ENCODE measurements around the gene PDE1A.

PDE1A gene

DNA sequence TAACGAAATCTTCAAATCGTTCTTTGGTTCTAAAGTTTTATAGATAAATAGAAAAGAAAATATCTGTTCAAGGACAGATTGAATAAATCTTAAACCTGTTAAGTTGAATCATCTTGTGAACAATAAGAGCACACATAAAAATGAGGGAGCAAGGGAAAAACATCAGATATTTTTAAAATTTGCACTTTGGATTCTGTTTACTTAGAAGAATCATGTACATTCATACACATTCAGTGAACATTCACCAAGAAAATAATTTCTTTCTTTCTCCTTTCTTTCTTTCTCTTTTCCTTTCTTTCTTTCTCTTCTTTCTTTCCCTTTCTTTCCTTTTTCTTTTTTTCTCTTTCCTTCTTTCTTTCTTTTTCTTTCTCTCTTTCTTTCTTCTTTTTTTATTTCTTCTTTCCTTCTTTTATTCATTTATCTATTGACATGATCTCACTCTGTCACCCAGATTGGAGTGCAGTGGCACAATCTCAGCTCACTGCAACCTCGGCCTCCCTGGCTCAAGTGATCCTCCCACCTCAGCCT lies 164.9 kb downstream of the PDE1A start:
- no peak for DNase-seq

GRCh38 chr2:182259629-182260150 lies 167.1 kb downstream of the PDE1A start:
- no peak for DNase-seq

GRCh38 chr2:182252534-182252933 lies 174.3 kb downstream of the PDE1A start:
- no peak for DNase-seq

DNA sequence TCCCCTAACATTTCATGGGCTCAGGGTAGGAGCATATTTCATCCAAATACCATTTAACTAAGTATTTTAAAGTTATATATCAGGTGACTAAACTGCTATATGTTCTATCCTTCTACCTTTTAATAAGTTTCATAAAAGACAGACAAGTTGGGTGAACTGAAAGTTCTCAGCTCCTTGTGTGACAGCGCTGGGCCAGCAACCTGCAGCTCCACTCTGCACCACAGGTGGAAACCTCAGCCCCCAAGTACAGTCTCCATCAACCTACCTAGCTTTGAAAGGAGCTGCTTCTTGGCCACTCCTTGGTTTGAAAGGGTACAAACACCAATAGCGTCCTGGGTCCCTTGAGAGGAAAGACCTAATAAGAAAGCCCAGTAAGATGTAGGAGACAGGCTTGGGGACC lies 177.9 kb downstream of the PDE1A start:
- no peak for DNase-seq

- no peak for DNase-seq
These were observed 178.5 kb downstream of the PDE1A start for GRCh38 chr2:182248362-182248761.

- DNase-seq, result no peak
These were observed 179.0 kb downstream of the PDE1A start for GRCh38 chr2:182247831-182248230.

DNA sequence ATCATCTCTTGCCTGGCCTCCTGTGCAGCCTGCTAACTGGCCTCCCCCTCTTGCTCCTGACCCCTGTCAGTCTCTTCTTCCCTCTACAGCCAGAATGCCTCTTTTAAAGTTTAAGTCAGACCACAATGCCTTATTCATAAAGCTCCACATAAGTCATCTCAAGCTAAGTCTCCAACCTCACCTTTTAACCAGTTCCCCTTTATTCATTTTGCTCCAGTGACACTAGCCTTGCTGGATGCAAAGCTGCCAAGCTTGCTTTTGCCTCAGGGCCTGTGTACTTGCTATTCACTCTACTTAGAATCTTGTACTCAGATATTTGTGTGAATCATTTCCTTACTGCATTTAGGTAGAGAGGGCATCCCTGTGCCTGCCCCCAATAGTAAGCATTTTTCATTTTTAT lies 180.9 kb downstream of the PDE1A start:
- no peak for DNase-seq

GRCh38 chr2:182242609-182243008 lies 184.2 kb downstream of the PDE1A start:
- DNase-seq, result no peak

- no peak for DNase-seq
These were observed 184.9 kb downstream of the PDE1A start for GRCh38 chr2:182241936-182242335.

DNA sequence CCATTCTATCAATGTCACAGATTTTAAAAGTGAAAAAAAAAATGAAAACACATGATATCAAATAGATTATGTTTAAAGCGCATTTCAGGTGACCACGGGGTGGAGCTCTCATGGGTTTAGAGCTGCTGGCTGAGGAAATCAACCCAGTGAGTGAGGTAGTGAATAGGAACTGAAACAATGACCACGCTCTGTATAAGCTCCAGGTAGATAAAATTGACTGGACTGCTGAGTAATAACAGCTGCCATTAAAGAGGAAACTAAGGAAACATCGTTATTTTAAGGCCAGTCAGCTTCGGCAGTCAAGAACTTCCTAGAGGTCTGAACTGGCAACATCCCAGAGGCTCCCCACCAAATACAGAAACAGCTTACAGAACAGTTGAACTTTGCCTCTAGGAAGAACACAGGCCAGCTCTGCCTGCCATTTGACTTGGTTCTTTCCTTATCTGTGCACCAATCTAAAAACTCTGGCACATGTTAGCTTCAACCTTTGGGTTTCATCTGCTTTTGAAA lies 185.9 kb downstream of the PDE1A start:
- DNase-seq, result peak; percentile 3

DNA sequence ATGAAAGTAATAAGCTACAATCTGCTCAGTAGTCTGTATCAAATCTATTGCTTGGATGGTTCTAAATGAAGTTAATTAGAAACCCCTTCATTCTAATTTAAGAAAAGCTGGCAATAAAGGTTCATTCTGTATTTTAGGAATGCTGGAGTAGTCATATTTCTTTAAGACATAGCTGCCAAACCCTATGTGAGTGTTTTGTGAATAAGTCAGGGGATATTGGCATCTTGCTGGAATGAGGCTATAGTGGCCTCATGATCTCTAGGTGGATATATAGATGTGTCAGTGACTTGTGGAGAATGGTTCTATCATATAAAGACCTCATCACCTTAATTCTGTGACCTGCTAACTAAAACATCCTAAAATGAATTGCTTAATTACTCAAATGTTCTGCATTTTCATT lies 196.3 kb downstream of the PDE1A start:
- DNase-seq, result no peak

DNA sequence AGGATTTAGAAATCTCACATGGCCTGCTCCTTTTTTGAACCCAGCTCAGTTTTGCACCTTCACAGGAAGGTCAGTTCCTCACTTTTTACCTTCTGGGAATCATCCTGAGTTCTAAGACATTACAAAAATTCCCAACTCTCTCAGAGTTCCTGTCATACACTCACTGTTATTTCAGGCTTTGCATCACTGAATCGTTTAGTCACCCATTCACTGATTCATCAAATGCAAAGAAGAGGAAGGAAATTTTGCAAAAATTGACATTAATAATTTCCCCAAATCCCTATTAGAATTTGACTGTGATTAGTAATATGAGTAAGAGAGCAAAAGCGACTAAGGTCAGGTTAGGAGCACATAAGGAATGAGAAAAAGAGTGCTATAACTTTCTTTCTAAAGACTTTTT lies 197.5 kb downstream of the PDE1A start:
- no peak for DNase-seq

- DNase-seq, result no peak
These were observed 198.1 kb downstream of the PDE1A start for GRCh38 chr2:182228741-182229140.

DNA sequence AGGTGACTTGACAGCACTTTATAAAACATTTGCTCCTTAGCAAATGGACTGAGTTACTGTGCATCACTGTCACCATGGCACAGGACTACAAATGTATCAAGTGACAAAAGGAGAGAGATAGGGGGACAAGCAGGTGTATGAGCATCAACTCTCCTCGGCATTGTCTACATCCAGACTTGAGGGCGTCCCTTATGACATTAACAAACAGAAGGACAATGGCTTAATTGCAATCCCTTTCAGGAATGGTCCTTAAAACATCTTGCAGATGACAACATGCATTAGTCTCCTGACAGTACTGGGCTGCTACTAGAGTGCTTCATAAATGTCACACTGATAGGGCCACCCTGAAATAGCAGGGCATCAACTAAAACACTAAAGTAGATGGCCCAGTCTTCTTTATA lies 198.8 kb downstream of the PDE1A start:
- peak; percentile 2 for DNase-seq

GRCh38 chr2:182226807-182227206 lies 200.0 kb downstream of the PDE1A start:
- DNase-seq, result no peak

DNA sequence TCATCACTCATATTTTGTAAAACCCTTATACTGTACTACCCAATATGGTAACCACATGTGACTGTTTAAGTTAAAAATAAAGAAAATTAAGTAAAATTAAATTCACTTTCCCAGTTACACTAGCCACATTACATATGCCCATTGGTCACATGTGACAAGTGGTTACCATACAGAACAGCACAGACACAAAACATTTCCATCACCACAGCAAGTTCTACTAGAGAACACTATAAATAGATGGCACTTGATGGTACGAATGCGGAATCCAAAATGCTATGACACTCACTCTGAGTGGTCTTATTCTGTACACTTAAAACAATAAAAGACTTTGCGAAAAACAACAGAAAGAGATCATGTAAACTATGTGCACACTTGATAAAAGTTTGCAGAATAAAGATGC lies 202.2 kb downstream of the PDE1A start:
- no peak for DNase-seq

DNA sequence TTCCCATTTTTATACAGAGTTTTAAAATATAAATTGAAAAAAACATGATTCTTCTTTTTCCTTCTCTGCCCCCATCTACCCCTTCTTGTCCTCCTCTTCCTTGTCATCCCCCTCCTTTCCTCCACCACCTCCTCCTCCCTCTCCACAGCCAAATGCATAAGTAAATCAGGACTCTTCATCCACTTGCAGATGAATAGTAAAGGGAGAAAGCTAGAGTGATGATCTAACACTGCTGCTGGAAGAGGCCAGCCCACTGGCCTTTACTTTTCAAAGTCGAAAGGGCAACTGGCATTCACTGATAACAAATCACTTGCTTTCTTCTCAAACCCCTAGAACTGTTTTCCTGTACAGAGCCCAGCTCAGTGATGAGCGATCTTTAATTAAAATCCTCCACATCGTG lies 205.8 kb downstream of the PDE1A start:
- no peak for DNase-seq

GRCh38 chr2:182220335-182220734 lies 206.5 kb downstream of the PDE1A start:
- no peak for DNase-seq

DNA sequence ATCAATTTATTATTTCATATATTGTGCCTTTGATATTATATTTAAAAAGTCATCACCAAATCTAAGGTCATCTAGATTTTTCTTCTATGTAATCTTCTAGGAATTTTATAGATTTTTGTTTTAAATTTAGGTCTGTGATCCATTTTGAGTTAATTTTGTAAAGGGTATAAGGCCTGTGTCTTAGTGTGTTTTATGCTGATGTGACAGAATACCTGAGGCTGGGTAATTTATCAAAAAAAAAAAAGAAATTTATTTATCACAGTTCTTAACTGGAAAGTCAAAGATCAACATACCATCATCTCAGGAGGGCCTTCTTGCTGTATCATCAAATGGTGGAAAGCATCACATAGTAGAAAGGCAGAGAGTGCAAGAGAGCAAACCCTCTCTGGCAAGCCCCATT lies 216.2 kb downstream of the PDE1A start:
- DNase-seq, result no peak

DNA sequence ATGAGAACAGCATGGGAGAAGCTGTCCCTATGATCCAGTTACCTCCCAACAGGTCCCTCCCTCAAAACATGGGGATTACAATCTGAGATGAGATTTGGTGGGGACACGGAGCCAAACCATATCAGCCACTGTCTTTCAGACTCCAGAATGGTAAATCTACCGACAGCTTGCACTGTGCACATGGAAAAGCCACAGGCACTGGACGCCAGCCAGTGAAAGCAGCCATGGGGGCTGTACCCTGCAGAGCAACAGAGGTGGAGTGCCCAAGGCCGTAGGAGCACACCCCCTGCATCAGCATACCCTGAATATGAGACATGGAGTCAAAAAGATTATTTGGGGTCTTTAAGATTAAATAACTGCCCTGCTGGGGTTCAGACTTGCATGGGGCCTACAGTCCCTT lies 218.4 kb downstream of the PDE1A start:
- no peak for DNase-seq

DNA sequence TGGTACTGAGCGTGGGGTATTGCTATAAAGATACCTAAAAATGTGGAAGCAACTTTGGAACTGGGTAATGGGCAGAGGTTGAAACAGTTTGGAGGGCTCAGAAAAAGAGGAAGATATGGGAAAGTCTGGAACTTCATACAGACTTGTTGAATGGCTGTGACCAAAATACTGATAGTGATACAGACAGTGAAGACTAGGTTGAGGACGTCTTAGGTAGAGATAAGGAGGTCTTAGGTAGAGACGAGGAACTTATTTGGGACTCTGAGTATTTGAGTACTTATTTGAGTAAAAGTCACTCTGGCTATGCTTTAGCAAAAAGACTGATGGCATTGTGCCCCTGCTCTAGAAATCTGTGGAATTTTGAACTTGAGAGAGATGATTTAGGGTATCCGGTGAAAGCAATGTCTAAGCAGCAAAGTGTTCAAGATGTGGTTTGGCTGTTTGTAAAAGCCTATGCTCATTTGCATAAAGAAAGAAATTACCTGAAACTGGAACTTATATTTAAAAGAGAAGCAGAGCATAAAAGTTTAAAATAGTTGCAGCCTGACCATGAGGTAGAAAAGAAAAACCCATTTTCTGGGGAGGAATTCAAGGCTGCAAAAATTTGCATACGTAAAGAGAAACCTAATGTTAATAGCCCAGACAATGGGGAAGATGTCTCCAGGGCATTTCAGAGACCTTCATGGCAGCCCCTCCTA lies 219.6 kb downstream of the PDE1A start:
- no peak for DNase-seq

DNA sequence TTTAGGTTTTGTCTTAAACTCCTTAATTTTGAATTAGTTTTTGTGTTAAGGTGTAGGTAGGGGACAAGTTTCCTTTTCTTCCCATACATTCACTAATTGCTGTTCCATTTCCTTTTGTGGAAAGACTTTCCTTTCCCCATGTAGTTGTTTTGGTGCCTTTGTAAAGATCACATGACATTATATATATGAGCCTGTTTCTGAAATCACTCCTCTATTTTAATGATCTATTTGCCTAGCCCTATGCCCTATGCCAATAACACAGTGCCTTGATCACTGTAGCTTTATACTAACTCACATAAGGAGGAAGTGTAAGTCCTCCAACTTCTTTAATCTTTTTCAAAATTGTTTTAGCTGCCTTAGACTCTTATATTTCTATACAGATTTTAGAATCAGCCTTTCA lies 229.3 kb downstream of the PDE1A start:
- no peak for DNase-seq

- DNase-seq, result no peak
These were observed 233.5 kb downstream of the PDE1A start for GRCh38 chr2:182193291-182193690.

DNA sequence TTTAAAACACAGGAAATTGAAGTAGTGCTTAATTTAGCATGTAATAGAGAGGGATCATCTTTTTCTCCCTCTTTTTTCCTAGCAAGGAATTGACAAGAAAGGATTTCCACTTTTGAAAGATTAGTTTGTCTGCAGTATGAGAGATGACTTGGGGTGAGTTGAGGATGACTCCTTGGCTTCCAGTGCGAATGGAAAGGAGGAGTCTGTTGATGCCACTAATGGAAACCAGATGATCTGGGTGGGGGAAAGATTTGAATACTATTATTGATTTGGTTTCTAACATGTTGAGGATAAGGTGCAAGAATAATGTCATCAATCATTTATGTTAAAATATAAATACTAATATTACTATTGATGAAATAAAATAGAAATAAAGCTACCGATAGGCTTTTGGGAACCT lies 235.8 kb downstream of the PDE1A start:
- DNase-seq, result no peak

GRCh38 chr2:182187130-182187529 lies 239.7 kb downstream of the PDE1A start:
- DNase-seq, result no peak

All from NCI-H1092 (cell line).